Mesodermal cell (in vitro differentiated cells): ENCODE measurements around the gene TRAPPC2B. TPM values are rescaled to one million over a fixed set of nuclear protein-coding genes. Genes with fewer than 3 reads are reported as not detected.

Experiments used
- H3K27ac ChIP-seq: 2 replicates; pipeline ENCODE4 v1.7.0; 2013; ENCODE audit warnings: mild to moderate bottlenecking, low read depth, low read length, moderate library complexity; ENCODE audit not compliant: severe bottlenecking
- H3K36me3 ChIP-seq: 2 replicates; pipeline ENCODE4 v1.7.1; 2013; ENCODE audit warnings: mild to moderate bottlenecking, low read length, moderate library complexity; ENCODE audit not compliant: control insufficient read depth, insufficient read depth
- H3K4me1 ChIP-seq: one replicate; pipeline ENCODE4 v1.7.1; 2013; ENCODE audit warnings: mild to moderate bottlenecking, low read length; ENCODE audit not compliant: insufficient read depth, control insufficient read depth, poor library complexity, severe bottlenecking
- H3K4me3 ChIP-seq: 2 replicates; pipeline ENCODE4 v1.7.0; 2013; ENCODE audit warnings: low read length, control low read depth, mild to moderate bottlenecking; ENCODE audit not compliant: insufficient read depth, poor library complexity, severe bottlenecking; ENCODE audit errors: extremely low read depth
- H3K9me3 ChIP-seq: 2 replicates; pipeline ENCODE4 v1.7.1; 2013; ENCODE audit warnings: mild to moderate bottlenecking, low read length, moderate library complexity; ENCODE audit not compliant: control insufficient read depth
- WGBS, 2 experiments: methylation state at CpG; one replicate each; pipeline ENCODE4 v1.1.5; 2013; ENCODE audit warnings: missing lambda C conversion rate in 2 of 2; ENCODE audit not compliant: insufficient coverage in 2 of 2; 5-methylcytosine and 5-hydroxymethylcytosine counted together
- polyA plus RNA-seq, 2 experiments: library from polyadenylated mRNA; stranded (reverse); fragments of 50-300 nt; gene quantifications; one replicate each; pipeline ENCODE4 v1.2.3, GENCODE V29; 2013

The TRAPPC2B gene
- polyA plus RNA-seq (2013, experiment 1 of 2) = 19.5 TPM
- polyA plus RNA-seq (2013, experiment 2 of 2) = 18.5 TPM

DNA sequence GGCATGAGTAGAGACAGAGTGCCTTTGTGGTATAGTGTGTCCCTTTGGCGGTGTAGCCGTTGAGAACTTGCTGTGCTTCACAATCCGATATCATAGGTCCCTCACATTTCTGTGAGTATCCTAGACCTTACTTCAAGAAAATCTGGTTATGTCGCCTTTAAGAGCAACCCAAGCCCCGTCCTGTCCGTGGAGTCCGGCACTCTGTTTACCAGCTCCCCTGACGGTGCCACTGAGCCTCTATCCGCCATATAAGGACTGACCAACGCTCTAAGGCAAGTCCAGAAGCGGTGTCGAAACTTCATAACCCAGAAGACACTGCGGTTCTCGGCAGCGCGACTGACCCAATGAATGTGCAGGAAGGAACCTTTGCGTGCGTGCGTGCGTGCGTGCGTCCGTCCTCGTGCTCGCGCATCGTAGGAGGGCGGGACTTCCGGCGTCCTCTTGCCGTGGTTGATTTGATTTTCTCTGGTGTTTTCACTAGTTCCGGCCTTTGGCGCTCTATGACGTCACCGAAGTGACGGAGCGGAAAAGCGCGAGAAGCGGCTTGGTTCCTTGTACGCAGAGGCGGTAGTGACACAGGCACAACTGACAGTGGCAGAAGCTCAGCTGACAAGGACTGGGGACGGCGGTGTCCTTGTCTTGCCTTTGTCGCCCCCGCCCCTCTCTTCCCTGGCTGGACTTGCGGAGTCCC is at the start of gene TRAPPC2B, which contains the start of gene ZNF547:
TSS of gene TRAPPC2B (plus strand) at position 555 of the 691 bp plus-strand sequence. CDS start 1,283 bp downstream, outside the sequence.
TSS of gene ZNF547 (plus strand) at position 555 of the 691 bp plus-strand sequence. CDS start 5,005 bp downstream, outside the sequence.
- H3K9me3 ChIP-seq = no peaks in the 10 kb centered on the region
- peak within 1 kb of the TSS; percentile 72 for H3K4me3 ChIP-seq
- peak within 1 kb of the TSS; percentile 86 for H3K27ac ChIP-seq
- peaks cover 8% of the 10 kb centered on the region for H3K36me3 ChIP-seq
- 4 to 5% methylated on average over 44 to 46 of the region's 47 CpGs for WGBS, 2 experiments
- no peaks in the 10 kb centered on the region for H3K4me1 ChIP-seq

DNA sequence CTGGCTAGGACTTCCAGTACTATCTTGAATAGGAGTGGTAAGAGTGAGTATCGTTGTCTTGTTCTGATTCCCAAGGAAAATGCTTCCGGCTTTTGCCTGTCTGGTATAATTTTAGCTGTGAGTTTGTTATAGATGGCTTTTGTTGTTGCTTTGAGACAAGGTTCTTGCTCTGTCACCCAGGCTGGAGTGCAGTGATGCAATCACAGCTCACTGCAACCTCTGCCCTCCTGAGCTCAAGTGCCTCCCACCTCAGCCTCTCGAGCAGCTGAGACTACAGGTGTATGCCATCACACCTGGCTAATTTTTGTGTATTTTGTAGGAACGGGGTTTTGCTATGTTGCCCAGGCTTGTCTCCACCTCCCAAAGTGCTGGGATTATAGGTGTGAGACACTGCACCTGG is 49.2 kb upstream of the TRAPPC2B start:
- Histone ChIP-seq H3K36me3 (no peaks in the 10 kb centered on the region), H3K9me3 (no peaks in the 10 kb centered on the region), H3K4me1 (no peaks in the 10 kb centered on the region), H3K27ac (no peak overlapping the region), H3K4me3 (no peak overlapping the region)
- WGBS, 2 experiments = 60% methylated on average over 2 of the region's 4 CpGs; no CpG with 5 or more reads in 1 of the 2 experiments

DNA sequence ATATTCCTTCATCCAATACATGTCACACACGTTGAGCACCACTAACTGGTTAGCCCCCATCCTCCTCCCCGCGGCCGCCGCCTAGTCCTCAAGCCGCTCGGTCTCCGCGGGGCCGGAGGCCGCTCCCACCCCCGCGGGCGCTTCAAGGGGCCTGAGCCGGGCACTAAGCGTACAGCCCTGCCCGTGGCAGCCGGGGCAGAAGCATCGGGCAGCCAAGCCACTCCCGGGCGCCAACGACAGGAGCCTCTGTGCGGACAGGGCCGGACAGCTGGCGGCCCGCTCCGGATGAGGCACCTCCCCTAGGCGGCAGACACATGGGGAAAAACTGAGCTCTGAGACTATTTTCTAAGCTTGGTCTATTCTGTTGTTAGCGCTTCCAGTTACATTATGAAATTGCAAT is 45.8 kb upstream of the TRAPPC2B start:
- Histone ChIP-seq H3K36me3 (no peaks in the 10 kb centered on the region), H3K4me1 (peaks cover 13% of the 10 kb centered on the region), H3K4me3 (no peak overlapping the region), H3K9me3 (no peaks in the 10 kb centered on the region), H3K27ac (no peak overlapping the region)
- 20 to 22% methylated on average over 16 to 23 of the region's 29 CpGs for WGBS, 2 experiments

DNA sequence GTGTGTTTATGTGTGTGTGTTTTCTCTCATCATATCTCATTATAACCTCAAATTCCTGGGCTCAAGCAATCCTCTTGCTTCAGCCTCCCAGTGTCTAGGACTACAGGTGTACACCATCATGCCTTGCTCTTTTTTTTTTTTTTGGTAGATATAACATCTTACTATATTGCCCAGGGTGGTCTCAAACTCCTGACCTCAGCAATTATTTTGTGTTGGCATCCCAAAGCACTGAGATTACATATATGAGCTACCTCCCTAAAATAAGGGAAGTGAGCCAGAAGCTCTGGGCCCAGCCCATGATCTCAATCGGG is 43.5 kb upstream of the TRAPPC2B start:
- Histone ChIP-seq H3K9me3 (no peaks in the 10 kb centered on the region), H3K36me3 (peaks cover 15% of the 10 kb centered on the region), H3K4me3 (peak overlapping the region; percentile 98), H3K27ac (peak overlapping the region; percentile 68), H3K4me1 (peaks cover 13% of the 10 kb centered on the region)
- WGBS, 2 experiments = 0% methylated on average over 1 of the region's 1 CpG; no CpG with 5 or more reads in 1 of the 2 experiments

DNA sequence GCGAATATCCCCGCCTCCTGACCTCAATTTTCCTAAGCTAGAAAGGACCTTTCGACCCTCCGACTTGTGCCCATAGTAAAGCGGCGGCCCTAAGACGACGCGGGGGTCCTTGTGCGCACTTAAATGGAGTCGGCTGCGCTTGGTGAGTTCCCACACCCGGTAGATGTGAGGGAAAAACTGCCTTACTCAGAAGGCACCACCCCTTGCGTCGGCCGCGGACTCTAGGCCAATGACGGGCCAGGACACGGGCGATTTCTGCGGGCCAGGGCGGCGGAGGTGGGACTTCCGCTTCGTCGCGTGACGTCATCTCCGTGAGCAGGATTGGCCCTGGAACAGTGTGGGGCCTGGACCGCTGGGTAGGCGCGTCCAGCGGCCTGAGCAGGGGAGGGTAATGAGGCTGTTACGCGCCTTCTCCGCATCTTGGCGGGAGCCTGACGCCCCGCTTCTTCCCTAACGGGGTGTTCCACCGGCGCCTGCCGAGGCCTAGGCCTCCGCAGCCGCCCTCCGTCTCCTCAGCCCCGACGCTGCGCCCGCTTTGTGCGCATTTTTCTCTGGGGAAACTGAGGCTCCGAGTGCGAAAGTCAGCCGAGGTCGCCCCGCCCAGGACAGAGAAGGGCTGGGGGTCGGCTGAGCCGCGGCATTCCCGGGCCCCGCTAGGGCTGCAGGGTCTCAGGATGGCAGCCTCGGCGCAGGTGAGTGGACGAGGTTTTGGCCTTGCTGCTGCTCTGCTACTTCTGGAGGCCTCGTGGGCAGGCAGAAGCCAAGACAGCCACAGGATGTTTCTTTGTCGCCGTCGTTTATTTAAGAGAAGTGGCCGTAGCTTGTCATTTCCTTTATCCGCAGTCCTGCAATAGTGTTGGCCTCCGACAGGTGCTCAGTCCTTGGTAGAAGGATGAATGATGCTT is 42.9 kb upstream of the TRAPPC2B start, which contains the start of gene ZNF543:
TSS of gene ZNF543 (plus strand) at position 293 of the 905 bp plus-strand sequence. CDS start at position 675, 382 bp downstream.
- peak within 1 kb of the TSS; percentile 98 for H3K4me3 ChIP-seq
- peak within 1 kb of the TSS; percentile 79 for H3K27ac ChIP-seq
- 0 to 1% methylated on average over 67 to 69 of the region's 71 CpGs for WGBS, 2 experiments
- peaks cover 21% of the 10 kb centered on the region for H3K36me3 ChIP-seq
- H3K9me3 ChIP-seq = no peaks in the 10 kb centered on the region
- H3K4me1 ChIP-seq = peaks cover 13% of the 10 kb centered on the region

DNA sequence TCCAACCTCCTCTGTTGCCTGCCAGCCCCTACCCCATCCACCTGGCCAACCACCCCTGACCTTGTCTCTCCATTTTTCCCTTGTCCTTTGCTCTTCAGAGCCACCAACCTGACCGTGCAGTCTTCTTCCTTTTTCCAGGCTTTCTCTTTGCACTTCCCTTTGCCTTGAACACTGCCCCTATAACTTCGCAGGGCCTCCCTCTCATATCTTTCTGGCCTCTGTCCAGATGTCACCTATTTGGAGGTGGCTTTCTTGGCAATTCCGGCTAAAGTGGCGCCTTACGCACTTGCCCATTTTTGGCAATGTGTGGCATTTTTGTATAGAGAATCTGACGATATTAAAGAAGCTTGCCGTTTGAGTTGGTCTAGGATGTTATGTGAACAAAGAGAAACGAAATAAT is 42.2 kb upstream of the TRAPPC2B start:
- peaks cover 28% of the 10 kb centered on the region for H3K36me3 ChIP-seq
- 55 to 63% methylated on average over 8 of the region's 8 CpGs for WGBS, 2 experiments
- H3K27ac ChIP-seq = no peak overlapping the region
- H3K4me3 ChIP-seq = peak overlapping the region; percentile 98
- no peaks in the 10 kb centered on the region for H3K9me3 ChIP-seq
- H3K4me1 ChIP-seq = peaks cover 13% of the 10 kb centered on the region

DNA sequence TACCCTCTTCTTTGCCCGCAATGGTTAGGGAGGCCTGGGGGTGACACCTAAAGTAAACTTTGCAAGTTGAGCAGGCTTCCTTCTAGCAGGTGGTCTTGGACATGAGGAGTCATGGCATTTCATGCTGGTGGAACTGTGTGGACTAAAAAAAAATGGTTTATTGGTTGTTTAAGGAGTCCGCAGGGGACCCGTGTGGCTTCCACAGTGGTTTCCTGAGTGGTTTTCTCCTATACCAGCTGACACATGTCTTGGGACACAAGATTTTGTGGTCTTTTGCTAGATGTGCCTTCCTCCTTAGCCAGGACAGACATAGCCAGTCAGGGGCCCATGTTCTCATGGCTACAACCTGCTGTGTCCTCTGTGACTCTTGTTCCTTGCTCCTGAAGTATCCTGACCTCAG is 41.6 kb upstream of the TRAPPC2B start:
- WGBS, 2 experiments = 85 to 100% methylated on average over 1 to 3 of the region's 3 CpGs
- peaks cover 34% of the 10 kb centered on the region for H3K36me3 ChIP-seq
- peak overlapping the region; percentile 98 for H3K4me3 ChIP-seq
- peaks cover 13% of the 10 kb centered on the region for H3K4me1 ChIP-seq
- H3K27ac ChIP-seq = no peak overlapping the region
- no peaks in the 10 kb centered on the region for H3K9me3 ChIP-seq

DNA sequence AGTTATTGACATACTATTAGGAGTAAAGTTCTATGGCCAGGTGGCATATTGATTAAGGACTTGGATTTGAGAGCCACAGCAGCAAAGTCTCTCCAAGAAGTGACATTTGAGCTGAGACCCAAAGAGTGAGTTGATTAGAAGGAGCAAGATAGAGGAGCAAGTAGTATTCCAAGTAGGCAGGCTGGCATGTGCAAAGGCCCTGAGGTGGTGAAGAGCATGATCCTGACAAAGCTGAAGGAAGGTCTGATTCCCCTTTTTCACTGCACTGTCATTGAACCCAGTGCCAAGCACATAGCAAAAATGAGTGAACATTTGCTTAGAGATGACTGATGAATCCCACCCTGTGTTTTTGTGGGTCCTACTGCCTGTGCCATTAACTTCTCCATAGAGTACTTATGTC is 38.4 kb upstream of the TRAPPC2B start:
- Histone ChIP-seq H3K36me3 (peaks cover 65% of the 10 kb centered on the region), H3K9me3 (no peaks in the 10 kb centered on the region)

DNA sequence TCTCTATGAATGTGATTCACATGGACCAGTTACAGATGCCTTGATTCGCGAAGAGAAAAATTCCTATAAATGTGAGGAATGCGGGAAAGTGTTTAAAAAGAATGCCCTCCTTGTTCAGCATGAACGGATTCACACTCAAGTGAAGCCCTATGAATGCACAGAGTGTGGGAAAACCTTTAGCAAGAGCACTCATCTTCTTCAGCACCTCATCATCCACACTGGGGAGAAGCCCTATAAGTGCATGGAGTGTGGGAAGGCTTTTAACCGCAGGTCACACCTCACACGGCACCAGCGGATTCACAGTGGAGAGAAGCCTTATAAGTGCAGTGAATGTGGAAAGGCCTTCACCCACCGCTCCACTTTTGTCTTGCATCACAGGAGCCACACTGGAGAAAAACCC is 35.4 kb upstream of the TRAPPC2B start:
- H3K4me3 ChIP-seq = no peak overlapping the region
- no peaks in the 10 kb centered on the region for H3K4me1 ChIP-seq
- peaks cover 77% of the 10 kb centered on the region for H3K36me3 ChIP-seq
- no peaks in the 10 kb centered on the region for H3K9me3 ChIP-seq
- H3K27ac ChIP-seq = no peak overlapping the region
- WGBS, 2 experiments = 98 to 100% methylated on average over 6 to 8 of the region's 8 CpGs

More for the DNA sequence above, 38.4 kb upstream of the TRAPPC2B start:
- no peak overlapping the region for H3K27ac ChIP-seq
- no peak overlapping the region for H3K4me3 ChIP-seq
- H3K4me1 ChIP-seq = peaks cover 9% of the 10 kb centered on the region

DNA sequence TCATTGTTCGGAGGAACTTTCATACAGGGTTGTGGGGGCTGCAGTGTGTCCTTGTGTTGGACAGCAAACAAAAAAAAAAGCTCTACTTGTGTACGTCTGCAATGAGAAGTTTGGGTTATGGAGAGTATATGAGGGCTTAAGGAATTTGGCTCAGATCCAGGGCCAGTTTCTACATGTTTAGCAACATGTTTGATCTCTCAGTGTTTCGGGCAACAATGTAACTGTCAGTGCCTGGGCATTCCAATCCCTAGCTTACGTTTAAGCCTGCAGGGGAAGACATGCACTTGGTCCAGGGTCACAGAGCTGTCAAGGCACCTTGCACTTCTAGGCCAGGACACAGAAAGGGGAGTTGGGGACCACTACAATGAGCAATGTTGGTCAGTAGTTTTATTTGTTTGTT is 29.2 kb upstream of the TRAPPC2B start:
- WGBS, 2 experiments = 91 to 94% methylated on average over 4 of the region's 4 CpGs
- Histone ChIP-seq H3K36me3 (peaks cover 19% of the 10 kb centered on the region), H3K9me3 (no peaks in the 10 kb centered on the region), H3K4me3 (no peak overlapping the region), H3K27ac (no peak overlapping the region), H3K4me1 (no peaks in the 10 kb centered on the region)
